Measurements from ENCODE around the gene RNF17. TPM values are rescaled to one million over a fixed set of nuclear protein-coding genes. Genes with fewer than 3 reads are reported as not detected.
"Not testable (repeated sequence)": the region's sequence is repeated elsewhere in the genome, so short reads cannot be mapped to it uniquely, and the experiment has no call there.

Gene RNF17, protein sequence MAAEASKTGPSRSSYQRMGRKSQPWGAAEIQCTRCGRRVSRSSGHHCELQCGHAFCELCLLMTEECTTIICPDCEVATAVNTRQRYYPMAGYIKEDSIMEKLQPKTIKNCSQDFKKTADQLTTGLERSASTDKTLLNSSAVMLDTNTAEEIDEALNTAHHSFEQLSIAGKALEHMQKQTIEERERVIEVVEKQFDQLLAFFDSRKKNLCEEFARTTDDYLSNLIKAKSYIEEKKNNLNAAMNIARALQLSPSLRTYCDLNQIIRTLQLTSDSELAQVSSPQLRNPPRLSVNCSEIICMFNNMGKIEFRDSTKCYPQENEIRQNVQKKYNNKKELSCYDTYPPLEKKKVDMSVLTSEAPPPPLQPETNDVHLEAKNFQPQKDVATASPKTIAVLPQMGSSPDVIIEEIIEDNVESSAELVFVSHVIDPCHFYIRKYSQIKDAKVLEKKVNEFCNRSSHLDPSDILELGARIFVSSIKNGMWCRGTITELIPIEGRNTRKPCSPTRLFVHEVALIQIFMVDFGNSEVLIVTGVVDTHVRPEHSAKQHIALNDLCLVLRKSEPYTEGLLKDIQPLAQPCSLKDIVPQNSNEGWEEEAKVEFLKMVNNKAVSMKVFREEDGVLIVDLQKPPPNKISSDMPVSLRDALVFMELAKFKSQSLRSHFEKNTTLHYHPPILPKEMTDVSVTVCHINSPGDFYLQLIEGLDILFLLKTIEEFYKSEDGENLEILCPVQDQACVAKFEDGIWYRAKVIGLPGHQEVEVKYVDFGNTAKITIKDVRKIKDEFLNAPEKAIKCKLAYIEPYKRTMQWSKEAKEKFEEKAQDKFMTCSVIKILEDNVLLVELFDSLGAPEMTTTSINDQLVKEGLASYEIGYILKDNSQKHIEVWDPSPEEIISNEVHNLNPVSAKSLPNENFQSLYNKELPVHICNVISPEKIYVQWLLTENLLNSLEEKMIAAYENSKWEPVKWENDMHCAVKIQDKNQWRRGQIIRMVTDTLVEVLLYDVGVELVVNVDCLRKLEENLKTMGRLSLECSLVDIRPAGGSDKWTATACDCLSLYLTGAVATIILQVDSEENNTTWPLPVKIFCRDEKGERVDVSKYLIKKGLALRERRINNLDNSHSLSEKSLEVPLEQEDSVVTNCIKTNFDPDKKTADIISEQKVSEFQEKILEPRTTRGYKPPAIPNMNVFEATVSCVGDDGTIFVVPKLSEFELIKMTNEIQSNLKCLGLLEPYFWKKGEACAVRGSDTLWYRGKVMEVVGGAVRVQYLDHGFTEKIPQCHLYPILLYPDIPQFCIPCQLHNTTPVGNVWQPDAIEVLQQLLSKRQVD (N-terminal part only)
- total RNA-seq (2014; rRNA removed; shearing (Covaris generic)) = not detected in 2 replicates

DNA sequence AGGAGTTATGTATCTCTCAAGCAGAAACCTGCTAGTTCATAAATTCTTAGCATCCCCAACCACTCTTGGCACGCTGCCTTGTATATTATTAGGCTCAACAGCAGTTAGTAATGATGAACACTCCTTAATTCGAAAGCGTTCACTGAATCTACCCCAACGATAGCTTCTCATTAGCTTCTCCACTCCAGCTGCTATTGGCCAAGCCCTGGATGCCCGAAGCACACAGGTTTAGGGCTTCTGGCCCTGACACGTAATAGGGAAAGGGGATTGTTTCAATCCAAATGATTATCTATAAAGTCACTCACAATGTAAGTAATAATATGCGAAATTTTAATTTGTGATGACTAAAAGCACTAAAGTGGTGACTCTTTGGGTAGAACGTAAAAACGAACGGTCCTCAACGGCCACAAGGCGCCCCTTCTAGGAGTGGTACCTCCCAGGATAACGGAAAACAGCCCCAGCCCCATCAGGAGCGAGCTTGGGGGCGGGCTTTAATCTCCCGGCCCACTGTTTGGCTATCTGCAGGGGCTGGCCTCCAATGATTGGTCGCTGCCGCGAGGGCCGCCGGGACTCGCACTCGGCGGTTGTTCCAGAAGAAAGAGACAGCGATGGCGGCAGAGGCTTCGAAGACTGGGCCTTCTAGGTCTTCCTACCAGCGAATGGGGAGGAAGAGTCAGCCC, at the start of gene RNF17:
Gene RNF17, plus strand, starts transcription at position 574 of the 680 bp plus-strand sequence. Its CDS starts 35 bp downstream, at position 609.
- no peaks in the 10 kb centered on the region for H3K36me3 ChIP-seq (replicated peaks; ENCODE audit: control insufficient read depth, insufficient read depth, low read length)
- H3K27me3 ChIP-seq (ENCODE audit: control insufficient read depth, insufficient read depth, low read length) = no peaks in the 10 kb centered on the region
- peak; percentile 13 for DNase-seq
- no peak within 1 kb of the TSS for H3K4me3 ChIP-seq (ENCODE audit: insufficient read depth, low read depth, low read length)

DNA sequence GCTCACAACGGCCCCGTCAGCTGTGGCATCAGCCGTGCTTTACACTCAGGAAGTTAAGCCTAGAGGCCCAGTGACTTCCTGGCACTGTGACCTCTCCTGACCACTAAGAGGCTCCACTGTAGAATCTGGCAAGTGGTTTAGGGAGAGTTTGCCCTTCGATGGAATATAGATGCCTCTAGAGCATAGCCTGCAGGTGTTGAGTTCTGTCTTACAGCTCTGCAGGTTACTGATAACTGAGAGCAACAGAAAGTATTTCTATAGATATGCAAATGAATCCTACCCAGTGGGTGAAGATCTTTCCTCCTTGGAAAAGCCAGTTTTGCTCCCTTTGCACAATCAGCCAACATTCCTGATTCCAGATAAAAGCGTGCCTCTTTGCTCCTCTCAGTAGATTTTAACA, 48.0 kb upstream of the RNF17 start:
- H3K4me3 ChIP-seq (ENCODE audit: insufficient read depth, low read depth, low read length) = no peak overlapping the region
- peak; percentile 80 for DNase-seq
- H3K27me3 ChIP-seq (ENCODE audit: control insufficient read depth, insufficient read depth, low read length) = no peaks in the 10 kb centered on the region
- H3K36me3 ChIP-seq (replicated peaks; ENCODE audit: control insufficient read depth, insufficient read depth, low read length) = no peaks in the 10 kb centered on the region

DNA sequence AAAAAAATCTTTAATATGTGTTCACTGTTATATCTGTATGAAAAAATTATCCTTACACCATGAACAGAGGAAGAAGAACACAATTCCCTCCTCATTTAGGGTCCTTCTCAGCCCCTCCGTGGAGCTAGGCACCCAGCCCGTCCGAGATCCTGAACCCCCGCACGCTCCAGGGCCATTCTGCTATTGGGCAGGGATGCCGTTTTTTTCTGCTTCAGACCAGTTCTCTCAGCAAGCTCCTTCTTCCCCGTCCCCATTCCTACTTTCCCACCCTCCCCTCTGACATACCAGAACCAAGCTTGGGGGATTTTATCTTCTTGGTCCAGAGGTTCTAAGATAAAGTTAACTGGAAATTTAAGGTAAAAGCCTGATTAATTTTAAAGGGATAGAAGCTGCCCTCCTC, 47.5 kb upstream of the RNF17 start:
- Histone ChIP-seq H3K27me3 (ENCODE audit: control insufficient read depth, insufficient read depth, low read length) (no peaks in the 10 kb centered on the region), H3K36me3 (replicated peaks; ENCODE audit: control insufficient read depth, insufficient read depth, low read length) (no peaks in the 10 kb centered on the region), H3K4me3 (ENCODE audit: insufficient read depth, low read depth, low read length) (no peak overlapping the region)
- DNase-seq = peak; percentile 75

DNA sequence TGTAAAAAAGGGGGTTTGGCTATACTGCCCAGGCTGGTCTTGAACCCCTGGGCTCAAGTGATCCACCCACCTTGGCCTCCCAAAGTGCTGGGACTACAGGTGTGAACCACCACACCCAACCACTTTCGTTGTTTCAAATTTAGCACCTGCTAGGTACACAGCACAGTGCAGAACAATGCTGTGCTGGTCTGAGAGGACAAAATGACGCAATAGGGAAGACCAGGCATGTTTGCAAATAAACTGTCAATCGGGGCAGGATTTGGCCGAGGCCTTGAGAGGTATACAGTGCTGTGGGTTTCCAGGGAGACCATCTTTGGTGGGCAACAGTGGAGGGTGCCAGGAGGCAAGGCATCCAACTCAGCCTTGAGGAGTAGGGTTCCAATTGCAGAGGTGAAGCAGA, 46.8 kb upstream of the RNF17 start:
- Histone ChIP-seq H3K27me3 (ENCODE audit: control insufficient read depth, insufficient read depth, low read length) (no peaks in the 10 kb centered on the region), H3K4me3 (ENCODE audit: insufficient read depth, low read depth, low read length) (no peak overlapping the region), H3K36me3 (replicated peaks; ENCODE audit: control insufficient read depth, insufficient read depth, low read length) (no peaks in the 10 kb centered on the region)
- no peak for DNase-seq

DNA sequence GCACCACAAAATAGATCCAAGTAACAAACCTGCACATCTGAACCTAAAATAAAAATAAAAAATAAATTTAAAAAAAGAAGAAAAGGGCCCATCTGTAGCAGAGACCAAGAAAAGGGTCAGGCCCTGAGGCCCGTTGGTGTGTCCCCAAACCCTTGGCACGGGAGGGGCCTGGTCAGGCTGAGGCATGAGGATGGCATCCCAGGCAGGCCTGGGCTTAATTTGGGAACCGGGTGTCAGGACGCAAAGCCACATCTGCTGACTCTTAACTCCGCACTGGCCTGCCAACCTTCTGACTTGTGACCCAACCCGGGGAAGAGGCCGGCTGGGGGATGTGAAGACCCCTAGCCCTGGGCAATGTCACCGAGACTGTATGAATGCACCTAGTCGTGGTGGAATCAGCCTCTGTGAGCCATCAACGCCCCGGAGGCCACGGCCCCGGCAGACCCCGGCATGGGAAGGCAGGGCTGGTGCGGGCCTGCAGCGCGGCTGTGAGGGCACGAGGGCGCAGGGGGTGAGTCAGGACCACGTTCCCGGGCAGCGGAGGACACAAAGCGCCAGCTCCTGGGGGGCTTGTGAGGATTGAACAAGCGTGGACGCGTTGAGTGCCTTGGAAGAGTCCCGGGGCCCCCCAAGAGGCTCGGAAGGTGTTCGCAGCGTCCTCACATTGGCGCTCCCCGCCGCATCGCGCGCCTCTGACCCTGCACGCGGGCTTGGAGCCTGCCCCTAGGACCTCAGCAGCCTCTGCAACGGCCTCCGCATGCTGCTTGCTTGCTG, 45.6 kb upstream of the RNF17 start:
- Histone ChIP-seq H3K4me3 (ENCODE audit: insufficient read depth, low read depth, low read length) (no peak overlapping the region), H3K27me3 (ENCODE audit: control insufficient read depth, insufficient read depth, low read length) (no peaks in the 10 kb centered on the region), H3K36me3 (replicated peaks; ENCODE audit: control insufficient read depth, insufficient read depth, low read length) (no peaks in the 10 kb centered on the region)
- no peak for DNase-seq

DNA sequence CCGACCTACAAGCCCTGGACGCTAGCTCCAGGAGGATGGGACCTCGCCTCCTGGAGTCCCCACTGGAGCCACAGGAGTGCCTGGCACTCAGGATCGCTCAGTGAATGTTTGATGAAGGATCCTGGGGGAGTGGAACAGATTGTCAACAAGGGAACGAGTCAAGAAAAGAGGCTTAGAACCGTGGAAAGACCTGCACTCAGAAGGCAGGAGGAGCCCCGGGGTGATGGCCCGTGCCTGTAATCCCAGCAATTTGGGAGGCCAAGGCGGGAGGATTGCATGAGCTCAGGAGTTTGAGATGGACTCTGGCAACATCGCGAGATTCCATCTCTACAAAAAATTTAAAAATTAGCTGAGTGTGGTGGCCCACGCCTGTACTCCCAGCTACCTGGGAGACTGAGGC, 44.8 kb upstream of the RNF17 start:
- no peaks in the 10 kb centered on the region for H3K36me3 ChIP-seq (replicated peaks; ENCODE audit: control insufficient read depth, insufficient read depth, low read length)
- no peaks in the 10 kb centered on the region for H3K27me3 ChIP-seq (ENCODE audit: control insufficient read depth, insufficient read depth, low read length)
- DNase-seq = no peak
- no peak overlapping the region for H3K4me3 ChIP-seq (ENCODE audit: insufficient read depth, low read depth, low read length)

DNA sequence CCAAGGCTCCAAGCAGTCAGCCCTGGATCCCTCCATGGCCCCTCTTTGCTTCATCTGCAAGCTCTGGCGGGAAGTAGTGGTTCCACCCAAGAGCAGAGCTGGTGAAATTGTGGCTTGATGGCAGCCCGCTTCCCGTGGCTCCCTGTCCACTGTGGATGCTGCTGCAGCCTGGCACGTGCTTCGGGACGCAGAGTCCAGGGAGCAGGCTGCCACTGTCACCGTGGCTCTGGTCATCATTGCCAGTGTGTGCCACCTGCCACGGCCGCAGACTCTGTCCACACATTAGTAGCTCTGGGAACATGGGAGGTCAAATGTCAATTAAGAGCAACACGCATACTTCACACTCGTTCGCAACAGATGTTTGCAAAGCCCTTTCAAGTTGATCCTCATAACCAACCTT, 40.8 kb upstream of the RNF17 start:
- no peak for DNase-seq
- no peak overlapping the region for H3K4me3 ChIP-seq (ENCODE audit: insufficient read depth, low read depth, low read length)

DNA sequence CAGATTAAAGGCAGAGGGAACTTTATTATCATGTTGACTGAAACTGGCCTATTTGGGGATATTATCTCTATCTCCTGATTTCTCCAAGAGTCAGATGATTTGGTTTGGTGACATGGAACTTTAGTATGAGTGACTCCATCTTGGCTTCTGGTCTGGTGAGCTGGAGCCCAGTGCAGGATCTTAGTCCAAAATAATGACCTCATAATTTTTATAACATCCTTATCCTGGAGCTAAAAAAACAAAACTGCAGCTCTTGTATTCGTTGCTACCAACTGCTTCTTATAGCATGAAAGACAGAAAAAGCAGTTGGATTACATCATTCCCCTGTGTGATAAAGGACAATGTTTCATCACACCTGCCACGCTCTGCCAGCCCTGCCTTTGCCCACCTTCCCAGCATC, 39.3 kb upstream of the RNF17 start:
- H3K4me3 ChIP-seq (ENCODE audit: insufficient read depth, low read depth, low read length) = no peak overlapping the region
- H3K36me3 ChIP-seq (replicated peaks; ENCODE audit: control insufficient read depth, insufficient read depth, low read length) = no peaks in the 10 kb centered on the region
- no peaks in the 10 kb centered on the region for H3K27me3 ChIP-seq (ENCODE audit: control insufficient read depth, insufficient read depth, low read length)
- no peak for DNase-seq

More for the DNA sequence above, 40.8 kb upstream of the RNF17 start:
- Histone ChIP-seq H3K27me3 (ENCODE audit: control insufficient read depth, insufficient read depth, low read length) (no peaks in the 10 kb centered on the region), H3K36me3 (replicated peaks; ENCODE audit: control insufficient read depth, insufficient read depth, low read length) (no peaks in the 10 kb centered on the region)

DNA sequence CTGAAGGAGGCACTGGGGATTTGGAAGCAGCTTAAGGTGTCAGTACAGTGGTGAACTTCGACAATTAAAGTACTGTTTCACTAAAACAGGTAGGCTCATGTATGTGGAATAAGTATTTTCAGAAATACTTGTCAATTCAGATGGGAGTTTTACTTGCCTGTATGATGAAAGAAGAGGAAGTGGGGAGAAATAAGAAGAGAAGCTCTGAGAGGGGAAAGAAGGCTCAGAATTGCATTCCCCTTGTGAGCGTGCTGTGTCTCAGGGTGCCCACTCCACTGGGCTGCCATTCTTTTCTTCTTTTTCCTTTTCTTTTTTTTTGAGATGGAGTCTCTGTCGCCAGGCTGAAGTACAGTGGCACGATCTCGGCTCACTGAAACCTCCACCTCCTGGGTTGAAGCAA, 38.6 kb upstream of the RNF17 start:
- no peak for DNase-seq
- H3K36me3 ChIP-seq (replicated peaks; ENCODE audit: control insufficient read depth, insufficient read depth, low read length) = no peaks in the 10 kb centered on the region
- H3K27me3 ChIP-seq (ENCODE audit: control insufficient read depth, insufficient read depth, low read length) = no peaks in the 10 kb centered on the region
- no peak overlapping the region for H3K4me3 ChIP-seq (ENCODE audit: insufficient read depth, low read depth, low read length)

DNA sequence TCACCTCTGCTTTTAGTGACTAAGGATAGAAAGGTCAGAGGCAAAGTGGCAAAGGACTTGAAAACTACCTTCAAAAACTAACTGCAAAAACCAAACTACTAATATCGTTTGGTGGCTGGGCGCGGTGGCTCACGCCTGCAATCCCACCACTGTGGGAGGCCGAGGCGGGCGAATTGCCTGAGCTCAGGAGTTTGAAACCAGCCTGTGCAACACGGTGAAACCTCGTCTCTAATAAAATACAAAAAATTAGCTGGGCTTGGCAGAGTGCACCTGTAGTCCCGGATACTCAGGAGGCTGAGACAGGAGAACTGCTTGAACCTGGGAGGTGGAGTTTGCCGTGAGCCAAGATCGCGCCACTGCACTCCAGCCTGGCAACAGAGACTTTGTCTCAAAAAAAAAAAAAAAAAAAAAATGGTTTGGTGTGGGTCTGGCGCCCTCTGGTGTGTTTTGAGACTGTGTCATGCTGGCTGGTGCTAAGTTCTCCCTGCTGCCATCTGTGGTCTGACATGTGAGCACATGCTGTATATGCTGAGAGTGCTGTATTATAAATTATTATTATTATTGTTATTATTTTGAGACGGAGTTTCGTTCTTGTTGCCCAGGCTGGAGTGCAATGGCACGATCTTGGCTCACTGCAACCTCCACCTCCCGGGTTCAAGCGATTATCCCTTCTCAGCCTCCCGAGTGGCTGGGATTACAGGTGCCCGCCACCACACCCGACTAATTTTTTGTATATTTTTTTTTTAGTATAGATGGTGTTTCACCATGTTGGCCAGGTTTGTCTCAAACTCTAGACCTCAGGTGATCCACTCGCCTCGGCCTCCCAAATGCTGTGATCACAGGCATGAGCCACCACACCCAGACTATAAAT, 36.0 kb upstream of the RNF17 start:
- H3K27me3 ChIP-seq (ENCODE audit: control insufficient read depth, insufficient read depth, low read length) = no peaks in the 10 kb centered on the region
- no peak overlapping the region for H3K4me3 ChIP-seq (ENCODE audit: insufficient read depth, low read depth, low read length)
- H3K36me3 ChIP-seq (replicated peaks; ENCODE audit: control insufficient read depth, insufficient read depth, low read length) = no peaks in the 10 kb centered on the region
- DNase-seq = peak; percentile 88

DNA sequence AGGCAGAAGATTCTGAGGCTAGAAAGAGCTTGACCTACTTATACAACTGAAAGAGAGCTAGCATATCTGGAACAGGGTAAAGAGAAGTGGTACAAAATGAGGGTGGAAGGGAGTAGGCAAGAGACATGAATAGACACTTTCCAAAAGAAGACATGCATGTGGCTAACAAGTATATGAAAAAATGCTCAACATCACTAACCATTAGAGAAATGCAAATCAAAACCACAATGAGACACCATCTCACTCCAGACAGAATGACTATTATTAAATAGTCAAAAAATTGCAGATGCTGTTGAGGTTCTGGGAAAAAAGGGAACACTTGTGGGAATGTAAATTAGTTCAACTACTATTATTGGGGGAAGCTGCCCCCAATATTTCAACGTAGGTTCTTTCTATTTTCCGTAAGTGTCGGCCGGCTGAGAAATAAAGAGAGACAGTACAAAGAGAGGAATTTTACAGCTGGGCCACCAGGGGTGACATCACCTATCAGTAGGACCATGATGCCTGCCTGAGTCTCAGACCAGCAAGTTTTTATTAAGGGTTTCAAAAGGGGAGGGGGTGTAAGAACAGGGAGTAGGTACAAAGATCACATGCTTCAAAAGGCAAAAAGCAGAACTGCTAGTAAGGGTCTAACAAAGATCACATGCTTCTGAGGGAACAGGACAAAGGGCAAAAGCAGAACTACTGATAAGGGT, 32.9 kb upstream of the RNF17 start:
- H3K4me3 ChIP-seq (ENCODE audit: insufficient read depth, low read depth, low read length); DNase-seq; H3K27me3 ChIP-seq (ENCODE audit: control insufficient read depth, insufficient read depth, low read length); H3K36me3 ChIP-seq (replicated peaks; ENCODE audit: control insufficient read depth, insufficient read depth, low read length): not testable (repeated sequence)

DNA sequence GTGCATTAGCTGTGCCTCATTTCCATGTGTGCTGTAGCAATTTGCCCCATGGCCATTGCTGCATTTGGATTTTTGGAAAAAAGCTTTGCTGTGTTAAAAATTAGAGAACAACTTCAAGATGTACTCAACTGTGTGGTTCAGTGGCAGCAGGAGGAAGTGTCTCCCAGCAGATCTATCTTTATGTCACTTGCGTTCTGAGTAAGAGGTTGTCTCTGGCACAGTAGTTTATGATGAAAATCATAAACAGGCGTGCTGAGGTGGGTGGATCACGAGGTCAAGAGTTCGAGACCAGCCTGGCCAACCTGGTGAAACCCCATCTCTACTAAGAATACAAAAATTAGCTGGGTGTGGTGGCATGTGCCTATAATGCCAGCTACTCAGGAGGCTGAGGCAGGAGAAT, 29.0 kb upstream of the RNF17 start:
- no peak for DNase-seq
- no peaks in the 10 kb centered on the region for H3K36me3 ChIP-seq (replicated peaks; ENCODE audit: control insufficient read depth, insufficient read depth, low read length)
- no peaks in the 10 kb centered on the region for H3K27me3 ChIP-seq (ENCODE audit: control insufficient read depth, insufficient read depth, low read length)
- no peak overlapping the region for H3K4me3 ChIP-seq (ENCODE audit: insufficient read depth, low read depth, low read length)
